Hepatocyte (in vitro differentiated cells): Measurements from ENCODE around the gene OR6P1.

Source experiments
- CTCF ChIP-seq: fragments of 200-600 bp; sonication (generic); IDR thresholded peaks from 2 replicates; pipeline ENCODE4 v1.5.1; 2016; ENCODE audit warnings: antibody characterized with exemption, mild to moderate bottlenecking; ENCODE audit not compliant: poor library complexity
- EZH2 ChIP-seq: fragments of 200-600 bp; sonication (generic); IDR thresholded peaks from 2 replicates; pipeline ENCODE4 v1.6.1; 2016; ENCODE audit warnings: antibody characterized with exemption, mild to moderate bottlenecking, borderline replicate concordance
- EZH2phosphoT487 ChIP-seq: fragments of 200-600 bp; sonication (generic); IDR thresholded peaks from one replicate; pipeline ENCODE4 v1.6.1; 2018; ENCODE audit warnings: antibody characterized with exemption, mild to moderate bottlenecking, low read depth, moderate library complexity; ENCODE audit not compliant: unreplicated experiment, severe bottlenecking

GRCh38 chr1:158583962-158584361, 13.6 kb upstream of the OR6P1 start:
- TF ChIP-seq CTCF (no peak), EZH2 (no peak), EZH2phosphoT487 (no peak)
